GM12875 (cell line): ENCODE measurements around the gene SFPQ.
"Not testable (repeated sequence)": the region's sequence is repeated elsewhere in the genome, so short reads cannot be mapped to it uniquely, and the experiment has no call there.

Experiments
- H3K4me3 ChIP-seq: one replicate; pipeline ENCODE4 v1.5.1; 2011; ENCODE audit warnings: low read depth, low read length, control low read depth
- TF ChIP-seq, protein P1 (sequence below): IDR thresholded peaks from 2 replicates; pipeline ENCODE4 v1.5.1; 2011; ENCODE audit warnings: low read depth, mild to moderate bottlenecking, control low read depth, inconsistent platforms, low read length, moderate library complexity, borderline replicate concordance; ENCODE audit not compliant: insufficient read depth

The SFPQ gene

GRCh38 chr1:35192853-35193664, at the start of gene SFPQ:
Gene SFPQ (minus strand): TSS chr1:35193145. CDS start chr1:35193049, 96 bp downstream.
- H3K4me3 ChIP-seq, result peak within 1 kb of the TSS; percentile 98

DNA sequence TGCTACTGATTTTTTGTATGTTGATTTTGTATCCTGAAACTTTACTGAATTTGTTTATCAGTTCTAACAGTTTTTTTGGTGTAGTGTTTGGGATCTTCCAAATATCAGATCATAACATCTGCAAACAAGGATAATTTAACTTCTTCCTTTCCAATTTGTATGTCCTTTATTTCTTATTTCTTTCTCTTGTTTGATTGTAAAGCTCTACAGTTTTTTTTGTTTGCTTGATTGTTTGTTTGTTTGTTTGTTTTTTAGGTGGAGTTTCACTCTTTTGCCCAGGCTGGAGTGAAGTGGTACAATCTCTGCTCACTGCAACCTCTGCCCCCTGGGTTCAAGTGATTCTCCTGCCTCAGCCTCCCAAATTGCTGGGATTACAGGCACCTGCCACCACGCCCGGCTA, 43.8 kb upstream of the SFPQ start:
- H3K4me3 ChIP-seq, result not testable (repeated sequence)

More at GRCh38 chr1:35192853-35193664, at the start of gene SFPQ:
- TF ChIP-seq, protein P1, sequence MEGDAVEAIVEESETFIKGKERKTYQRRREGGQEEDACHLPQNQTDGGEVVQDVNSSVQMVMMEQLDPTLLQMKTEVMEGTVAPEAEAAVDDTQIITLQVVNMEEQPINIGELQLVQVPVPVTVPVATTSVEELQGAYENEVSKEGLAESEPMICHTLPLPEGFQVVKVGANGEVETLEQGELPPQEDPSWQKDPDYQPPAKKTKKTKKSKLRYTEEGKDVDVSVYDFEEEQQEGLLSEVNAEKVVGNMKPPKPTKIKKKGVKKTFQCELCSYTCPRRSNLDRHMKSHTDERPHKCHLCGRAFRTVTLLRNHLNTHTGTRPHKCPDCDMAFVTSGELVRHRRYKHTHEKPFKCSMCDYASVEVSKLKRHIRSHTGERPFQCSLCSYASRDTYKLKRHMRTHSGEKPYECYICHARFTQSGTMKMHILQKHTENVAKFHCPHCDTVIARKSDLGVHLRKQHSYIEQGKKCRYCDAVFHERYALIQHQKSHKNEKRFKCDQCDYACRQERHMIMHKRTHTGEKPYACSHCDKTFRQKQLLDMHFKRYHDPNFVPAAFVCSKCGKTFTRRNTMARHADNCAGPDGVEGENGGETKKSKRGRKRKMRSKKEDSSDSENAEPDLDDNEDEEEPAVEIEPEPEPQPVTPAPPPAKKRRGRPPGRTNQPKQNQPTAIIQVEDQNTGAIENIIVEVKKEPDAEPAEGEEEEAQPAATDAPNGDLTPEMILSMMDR, result no peak

- TF ChIP-seq, protein P1, result no peak
- no peak overlapping the region for H3K4me3 ChIP-seq
Observed at GRCh38 chr1:35231287-35231686, 38.3 kb upstream of the SFPQ start.

DNA sequence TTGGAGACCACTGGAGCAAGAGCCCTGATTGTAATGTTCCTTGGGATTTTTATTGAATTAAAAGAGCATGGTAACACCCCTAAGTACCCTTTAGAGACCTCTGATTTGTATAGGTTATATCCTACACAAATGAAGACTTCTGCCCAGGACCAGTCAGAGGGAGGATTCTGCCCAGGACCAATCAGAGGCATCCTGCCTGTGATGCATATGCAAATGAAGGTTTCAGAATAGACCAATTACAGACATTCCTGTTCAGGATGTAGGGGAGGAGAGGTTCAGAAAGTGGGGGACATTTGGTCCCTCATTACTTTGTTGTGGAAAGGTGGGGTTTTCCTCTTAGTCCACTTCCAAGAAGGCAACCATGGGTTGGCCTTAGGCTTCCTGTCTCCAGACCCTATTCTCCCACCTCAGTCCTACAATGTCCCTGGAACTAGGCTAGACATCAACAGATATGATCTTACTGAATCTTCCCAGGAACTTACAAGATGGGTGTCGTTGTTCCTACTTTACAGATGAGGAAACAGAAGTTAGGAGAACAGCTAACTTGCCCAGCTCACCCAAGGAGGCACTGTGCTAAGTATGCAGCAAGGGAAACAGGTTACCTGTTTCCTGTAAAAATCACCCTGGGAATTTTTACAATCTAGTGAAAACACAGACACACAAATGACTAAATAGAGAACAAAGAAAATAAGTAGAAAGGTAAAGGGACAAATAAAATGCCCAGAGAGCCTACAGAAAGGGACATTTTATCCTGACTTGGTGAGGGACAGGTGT, 36.8 kb upstream of the SFPQ start:
- no peak overlapping the region for H3K4me3 ChIP-seq
- TF ChIP-seq, protein P1, result no peak

DNA sequence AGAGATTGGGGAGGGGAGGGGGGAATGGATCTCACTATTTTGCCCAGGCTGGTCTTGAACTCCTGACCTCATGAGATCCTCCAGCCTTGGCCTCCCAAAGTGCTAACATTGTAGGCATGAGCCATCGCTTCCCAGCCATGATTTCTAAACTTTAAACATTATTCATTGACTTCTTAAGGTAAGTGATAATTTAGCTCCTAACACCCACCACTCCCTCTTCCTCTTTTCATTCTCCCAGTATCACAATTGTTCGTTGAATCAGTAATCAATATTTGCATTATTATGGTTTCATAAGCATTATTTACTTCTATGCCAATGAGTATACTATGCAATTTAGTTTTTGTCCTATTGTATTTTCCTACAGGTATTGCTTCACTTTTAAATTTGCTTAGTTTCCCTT, 33.6 kb upstream of the SFPQ start:
- no peak overlapping the region for H3K4me3 ChIP-seq
- TF ChIP-seq, protein P1, result no peak

DNA sequence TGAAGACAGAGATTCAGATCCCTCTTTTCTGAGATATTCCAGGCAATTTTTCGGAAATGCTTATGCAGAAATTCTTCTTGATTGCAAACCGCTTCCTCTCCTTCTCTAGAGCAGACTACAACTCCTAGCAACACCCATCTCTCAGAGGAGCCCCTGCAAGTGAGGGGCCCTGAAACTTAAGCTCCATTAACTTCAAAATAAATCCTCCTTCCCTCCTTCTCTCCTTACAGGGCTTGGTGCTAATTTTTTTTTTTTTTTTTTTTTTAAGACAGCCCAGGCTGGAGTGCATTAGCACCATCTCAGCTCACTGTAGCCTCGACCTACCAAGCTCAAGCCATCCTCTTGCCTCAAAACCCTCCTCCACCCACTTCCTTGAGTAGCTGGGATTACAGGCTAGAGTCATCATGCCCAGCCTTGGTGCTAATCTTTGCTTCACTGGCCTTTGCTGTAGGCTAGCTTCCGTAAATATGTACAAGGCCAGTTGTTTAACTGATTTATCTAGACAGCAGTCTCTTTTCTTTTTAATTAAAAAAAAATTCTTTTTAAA, 30.2 kb upstream of the SFPQ start:
- no peak overlapping the region for H3K4me3 ChIP-seq
- TF ChIP-seq, protein P1, result no peak

DNA sequence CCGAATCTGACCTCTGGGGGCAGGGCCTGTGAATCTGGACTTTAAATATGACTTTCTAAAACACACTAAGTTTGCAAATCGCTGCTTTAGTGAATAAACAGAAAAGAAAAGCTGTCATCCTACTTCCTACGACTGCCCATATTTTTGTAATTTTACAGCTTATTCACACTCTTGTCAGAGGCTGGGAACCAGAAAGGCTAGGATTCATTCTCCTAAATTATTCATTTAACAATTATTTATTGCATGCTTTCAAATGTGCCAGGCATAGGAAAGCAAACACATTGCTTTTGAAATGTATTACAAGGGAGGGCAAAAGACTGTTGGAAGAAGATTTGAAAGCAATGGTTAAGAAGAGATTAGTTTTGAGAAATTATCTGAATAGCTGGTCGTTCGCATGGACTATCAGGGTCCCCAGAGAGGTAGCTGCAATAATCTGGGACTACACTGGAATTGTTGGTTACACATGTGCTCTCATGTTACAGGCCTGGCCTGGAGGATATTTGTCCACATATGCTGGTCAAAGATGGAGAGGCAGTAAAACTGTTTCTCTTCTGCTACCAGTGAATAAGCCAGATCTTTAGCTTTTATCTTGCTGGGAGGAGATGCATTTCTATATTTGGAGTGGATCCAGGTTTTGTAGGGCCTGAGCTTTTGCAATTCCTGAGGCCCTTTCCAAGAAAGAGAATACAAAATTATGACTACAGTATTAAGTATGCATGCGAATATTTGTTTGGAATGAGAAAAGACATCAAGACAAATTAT, 29.6 kb upstream of the SFPQ start:
- TF ChIP-seq, protein P1, result no peak
- H3K4me3 ChIP-seq, result no peak overlapping the region
